ENCODE data around the gene CFAP46. TPM values are rescaled to one million over a fixed set of nuclear protein-coding genes. Genes with fewer than 3 reads are reported as not detected.

The CFAP46 gene
- total and polyA plus RNA-seq, 2 of the 8 experiments (the other 6 are each of a cell fraction or from before 2014, with no cell fraction given), result 2.6 to 4.8 TPM

GRCh38 chr10:132958883-132959558, 16.7 kb upstream of the CFAP46 start (continued):
- TF ChIP-seq CBX8 (IDR thresholded peaks at IDR 0.05; ENCODE audit: borderline replicate concordance, low read depth, low read length) (no peak), KDM4A (IDR thresholded peaks at IDR 0.05; ENCODE audit: low read depth, low read length, severe bottlenecking) (no peak)
